Measurements from ENCODE around the gene SEZ6. TPM values are rescaled to one million over a fixed set of nuclear protein-coding genes. Genes with fewer than 3 reads are reported as not detected.
A peak's percentile ranks its signal among the peaks of the same experiment; 100 is the strongest.

Gene SEZ6
- total RNA-seq, 4 donors from 2014 or later: not detected

GRCh38 chr17:28970879-28971278 lies 35.0 kb downstream of the SEZ6 start:
- no peak for TF ChIP-seq POLR2A (IDR thresholded peaks at IDR 0.05)
- TF ChIP-seq, protein P1, sequence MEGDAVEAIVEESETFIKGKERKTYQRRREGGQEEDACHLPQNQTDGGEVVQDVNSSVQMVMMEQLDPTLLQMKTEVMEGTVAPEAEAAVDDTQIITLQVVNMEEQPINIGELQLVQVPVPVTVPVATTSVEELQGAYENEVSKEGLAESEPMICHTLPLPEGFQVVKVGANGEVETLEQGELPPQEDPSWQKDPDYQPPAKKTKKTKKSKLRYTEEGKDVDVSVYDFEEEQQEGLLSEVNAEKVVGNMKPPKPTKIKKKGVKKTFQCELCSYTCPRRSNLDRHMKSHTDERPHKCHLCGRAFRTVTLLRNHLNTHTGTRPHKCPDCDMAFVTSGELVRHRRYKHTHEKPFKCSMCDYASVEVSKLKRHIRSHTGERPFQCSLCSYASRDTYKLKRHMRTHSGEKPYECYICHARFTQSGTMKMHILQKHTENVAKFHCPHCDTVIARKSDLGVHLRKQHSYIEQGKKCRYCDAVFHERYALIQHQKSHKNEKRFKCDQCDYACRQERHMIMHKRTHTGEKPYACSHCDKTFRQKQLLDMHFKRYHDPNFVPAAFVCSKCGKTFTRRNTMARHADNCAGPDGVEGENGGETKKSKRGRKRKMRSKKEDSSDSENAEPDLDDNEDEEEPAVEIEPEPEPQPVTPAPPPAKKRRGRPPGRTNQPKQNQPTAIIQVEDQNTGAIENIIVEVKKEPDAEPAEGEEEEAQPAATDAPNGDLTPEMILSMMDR (IDR thresholded peaks at IDR 0.05): no peak
- no peak overlapping the region for H3K4me3 ChIP-seq (replicated peaks in 1 of 3)
- 63 to 71% methylated on average over 6 of the region's 6 CpGs for WGBS, 2 donors
- H3K4me1 ChIP-seq: peaks cover 0 to 34% of the 10 kb centered on the region in 2 donors
- no peaks in the 10 kb centered on the region for H3K9me3 ChIP-seq
- no peak overlapping the region for H3K27ac ChIP-seq
- no peaks in the 10 kb centered on the region for H3K36me3 ChIP-seq
- intact Hi-C loops (cut with DNase I): no loop called here
- H3K27me3 ChIP-seq: no peaks in the 10 kb centered on the region
- DNase-seq: no peak

DNA sequence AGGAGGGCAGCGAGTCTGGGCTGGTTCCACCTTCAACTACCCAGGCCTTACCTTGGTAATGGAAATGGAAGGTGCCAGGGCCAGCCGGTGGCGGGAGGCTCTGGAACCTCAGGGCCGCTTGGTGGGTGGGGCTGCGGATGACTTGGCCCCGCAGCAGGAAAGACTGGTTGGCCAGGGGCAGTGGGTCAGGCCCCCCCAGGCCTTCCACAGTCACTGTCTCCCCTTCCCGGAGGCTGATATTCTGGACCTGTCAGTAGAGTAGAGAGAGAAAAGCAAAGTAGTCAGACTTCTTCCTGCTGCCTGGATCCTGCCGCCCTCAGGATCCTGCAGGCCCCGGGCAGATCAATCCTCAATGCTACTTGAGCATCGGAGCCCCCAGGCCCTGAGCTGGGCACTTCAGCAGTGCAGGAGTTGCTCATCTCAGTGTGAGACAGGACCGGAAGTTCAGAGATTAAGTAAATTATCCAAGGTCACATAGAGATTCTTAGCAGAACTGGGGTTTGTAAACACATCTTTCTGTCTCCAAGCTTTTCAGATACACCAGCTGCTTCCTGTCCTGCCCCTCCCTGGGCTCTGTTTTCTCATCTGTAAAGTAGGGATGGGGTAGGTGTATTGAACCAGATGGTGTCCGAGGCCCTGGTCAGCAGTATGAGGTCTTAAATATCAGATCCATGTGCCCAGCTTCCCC lies 36.0 kb downstream of the SEZ6 start:
- intact Hi-C loops (cut with DNase I): no loop called here
- no peak for DNase-seq
- WGBS, 2 donors: 76 to 81% methylated on average over 10 to 11 of the region's 12 CpGs

GRCh38 chr17:28968914-28969295 lies 36.9 kb downstream of the SEZ6 start:
- Histone ChIP-seq H3K9me3 (no peaks in the 10 kb centered on the region), H3K27me3 (no peaks in the 10 kb centered on the region), H3K36me3 (no peaks in the 10 kb centered on the region), H3K27ac (no peak overlapping the region), H3K4me3 (replicated peaks in 1 of 3) (no peak overlapping the region), H3K4me1 (peaks cover 0 to 21% of the 10 kb centered on the region in 2 donors)
- no peak for DNase-seq
- 70 to 75% methylated on average over 2 of the region's 2 CpGs for WGBS, 2 donors
- TF ChIP-seq, protein P1 (IDR thresholded peaks at IDR 0.05): no peak
- no peak for TF ChIP-seq POLR2A (IDR thresholded peaks at IDR 0.05)
- intact Hi-C loops (cut with DNase I): no loop called here

More for the DNA sequence above, 36.0 kb downstream of the SEZ6 start:
- H3K4me3 ChIP-seq (replicated peaks in 1 of 3): no peak overlapping the region
- no peak for TF ChIP-seq POLR2A (IDR thresholded peaks at IDR 0.05)
- TF ChIP-seq, protein P1 (IDR thresholded peaks at IDR 0.05): no peak
- H3K27ac ChIP-seq: no peak overlapping the region
- H3K4me1 ChIP-seq: peaks cover 0 to 29% of the 10 kb centered on the region in 2 donors
- H3K27me3 ChIP-seq: no peaks in the 10 kb centered on the region
- no peaks in the 10 kb centered on the region for H3K9me3 ChIP-seq
- no peaks in the 10 kb centered on the region for H3K36me3 ChIP-seq

- H3K9me3 ChIP-seq: no peaks in the 10 kb centered on the region
- intact Hi-C loops (cut with DNase I): no loop called here
- no peaks in the 10 kb centered on the region for H3K36me3 ChIP-seq
- H3K4me1 ChIP-seq: peaks cover 0 to 16% of the 10 kb centered on the region in 2 donors
- WGBS, 2 donors: 34 to 48% methylated on average over 7 to 8 of the region's 10 CpGs
- TF ChIP-seq, protein P1 (IDR thresholded peaks at IDR 0.05): no peak
- TF ChIP-seq POLR2A (IDR thresholded peaks at IDR 0.05): no peak
- DNase-seq: peak; percentile 55 to 62
- peak overlapping the region in 1 of 3 donors; percentile 10 for H3K27ac ChIP-seq
- no peak overlapping the region for H3K4me3 ChIP-seq (replicated peaks in 1 of 3)
- H3K27me3 ChIP-seq: no peaks in the 10 kb centered on the region
Observed at GRCh38 chr17:28968231-28968913, 37.5 kb downstream of the SEZ6 start.
